Measurements from ENCODE around the gene HES1. TPM values are rescaled to one million over a fixed set of nuclear protein-coding genes. Genes with fewer than 3 reads are reported as not detected.

Gene HES1
- total and polyA plus RNA-seq, 7 donors, result 17.4 to 47.4 (median 28.4) TPM

GRCh38 chr3:194092881-194093301, 43.1 kb upstream of the HES1 start:
- intact Hi-C loops (cut with DNase I), result no loop called here
- Histone ChIP-seq H3K36me3 (no peaks in the 10 kb centered on the region), H3K9me3 (no peaks in the 10 kb centered on the region), H3K27me3 (no peaks in the 10 kb centered on the region), H3K27ac (no peak overlapping the region), H3K4me3 (no peak overlapping the region), H3K4me1 (peaks cover 0 to 26% (median 17%) of the 10 kb centered on the region in 4 donors)
- DNase-seq, result no peak
- 90 to 95% methylated on average over 10 of the region's 10 CpGs for WGBS, 2 donors
- TF ChIP-seq EP300 (IDR thresholded peaks at IDR 0.05) (no peak), POLR2AphosphoS5 (IDR thresholded peaks at IDR 0.05) (no peak), POLR2A (IDR thresholded peaks at IDR 0.05) (no peak)
- TF ChIP-seq, protein P1, sequence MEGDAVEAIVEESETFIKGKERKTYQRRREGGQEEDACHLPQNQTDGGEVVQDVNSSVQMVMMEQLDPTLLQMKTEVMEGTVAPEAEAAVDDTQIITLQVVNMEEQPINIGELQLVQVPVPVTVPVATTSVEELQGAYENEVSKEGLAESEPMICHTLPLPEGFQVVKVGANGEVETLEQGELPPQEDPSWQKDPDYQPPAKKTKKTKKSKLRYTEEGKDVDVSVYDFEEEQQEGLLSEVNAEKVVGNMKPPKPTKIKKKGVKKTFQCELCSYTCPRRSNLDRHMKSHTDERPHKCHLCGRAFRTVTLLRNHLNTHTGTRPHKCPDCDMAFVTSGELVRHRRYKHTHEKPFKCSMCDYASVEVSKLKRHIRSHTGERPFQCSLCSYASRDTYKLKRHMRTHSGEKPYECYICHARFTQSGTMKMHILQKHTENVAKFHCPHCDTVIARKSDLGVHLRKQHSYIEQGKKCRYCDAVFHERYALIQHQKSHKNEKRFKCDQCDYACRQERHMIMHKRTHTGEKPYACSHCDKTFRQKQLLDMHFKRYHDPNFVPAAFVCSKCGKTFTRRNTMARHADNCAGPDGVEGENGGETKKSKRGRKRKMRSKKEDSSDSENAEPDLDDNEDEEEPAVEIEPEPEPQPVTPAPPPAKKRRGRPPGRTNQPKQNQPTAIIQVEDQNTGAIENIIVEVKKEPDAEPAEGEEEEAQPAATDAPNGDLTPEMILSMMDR (IDR thresholded peaks at IDR 0.05), result no peak

DNA sequence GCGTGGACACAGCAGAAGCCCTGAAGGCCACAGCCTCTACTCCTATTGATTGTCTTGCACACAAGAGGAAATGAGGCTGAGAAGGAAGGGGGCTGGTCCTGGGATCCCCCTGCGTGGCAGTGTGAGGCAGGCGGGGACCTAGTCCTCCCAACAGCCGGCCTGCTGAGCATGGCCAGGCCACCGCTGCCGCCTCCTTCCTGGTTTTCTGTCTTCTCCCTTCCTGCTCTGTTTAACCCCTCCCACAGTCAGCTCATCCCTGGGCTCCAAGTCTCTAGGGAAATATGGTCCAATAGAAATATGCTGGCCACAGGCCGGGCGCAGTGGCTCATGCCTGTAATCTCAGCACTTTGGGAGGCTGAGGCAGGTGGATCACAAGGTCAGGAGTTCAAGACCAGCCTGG, 42.1 kb upstream of the HES1 start:
- Histone ChIP-seq H3K4me1 (peaks cover 0 to 22% (median 21%) of the 10 kb centered on the region in 4 donors), H3K4me3 (no peak overlapping the region), H3K36me3 (no peaks in the 10 kb centered on the region), H3K27ac (no peak overlapping the region), H3K27me3 (no peaks in the 10 kb centered on the region), H3K9me3 (no peaks in the 10 kb centered on the region)
- DNase-seq, result no peak
- intact Hi-C loops (cut with DNase I), result no loop called here
- 89 to 94% methylated on average over 8 of the region's 8 CpGs for WGBS, 2 donors
- TF ChIP-seq POLR2AphosphoS5 (IDR thresholded peaks at IDR 0.05) (no peak), POLR2A (IDR thresholded peaks at IDR 0.05) (no peak), EP300 (IDR thresholded peaks at IDR 0.05) (no peak)
- TF ChIP-seq, protein P1 (IDR thresholded peaks at IDR 0.05), result no peak

- Histone ChIP-seq H3K4me1 (peaks cover 0 to 10% (median 10%) of the 10 kb centered on the region in 4 donors), H3K27ac (no peak overlapping the region), H3K4me3 (no peak overlapping the region), H3K27me3 (no peaks in the 10 kb centered on the region), H3K9me3 (no peaks in the 10 kb centered on the region), H3K36me3 (no peaks in the 10 kb centered on the region)
- intact Hi-C loops (cut with DNase I), result no loop called here
- TF ChIP-seq, protein P1 (IDR thresholded peaks at IDR 0.05), result no peak
- TF ChIP-seq EP300 (IDR thresholded peaks at IDR 0.05) (no peak), POLR2A (IDR thresholded peaks at IDR 0.05) (no peak)
- 28 to 30% methylated on average over 4 of the region's 4 CpGs for WGBS, 2 donors
- peak; percentile 79 for DNase-seq
These were observed 40.5 kb upstream of the HES1 start for GRCh38 chr3:194095464-194095863.

DNA sequence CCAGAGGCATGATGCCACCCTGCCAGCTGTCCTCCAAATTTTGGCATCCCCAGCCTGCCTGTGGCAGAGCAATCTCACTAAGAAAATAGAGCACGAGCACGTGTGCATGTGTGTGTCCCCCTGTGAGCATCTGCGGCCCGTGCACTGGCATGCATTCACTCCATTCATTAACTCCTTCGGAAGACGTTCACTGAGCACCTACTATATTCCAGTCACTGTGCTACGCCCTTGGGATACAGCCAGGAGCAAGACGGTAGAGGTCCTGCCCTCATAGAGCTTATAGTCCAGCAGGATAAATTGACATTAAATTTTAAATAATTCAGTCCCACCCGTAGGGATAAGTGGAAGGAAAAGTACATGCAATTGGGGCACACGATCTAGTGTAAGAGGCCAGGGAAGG, 40.0 kb upstream of the HES1 start:
- Histone ChIP-seq H3K36me3 (no peaks in the 10 kb centered on the region), H3K27me3 (no peaks in the 10 kb centered on the region), H3K9me3 (no peaks in the 10 kb centered on the region), H3K4me1 (peaks cover 0 to 10% (median 10%) of the 10 kb centered on the region in 4 donors), H3K27ac (no peak overlapping the region), H3K4me3 (no peak overlapping the region)
- intact Hi-C loops (cut with DNase I), result no loop called here
- no peak for DNase-seq
- TF ChIP-seq, protein P1 (IDR thresholded peaks at IDR 0.05), result no peak
- no peak for TF ChIP-seq POLR2A (IDR thresholded peaks at IDR 0.05)
- TF ChIP-seq EP300 (IDR thresholded peaks at IDR 0.05), result no peak
- no peak for TF ChIP-seq POLR2AphosphoS5 (IDR thresholded peaks at IDR 0.05)
- WGBS, 2 donors, result 94 to 95% methylated on average over 10 of the region's 10 CpGs

All from sigmoid colon (tissue), 7 donors.